Neural crest cell (in vitro differentiated cells): ENCODE data around the gene LRRC9. TPM values are rescaled to one million over a fixed set of nuclear protein-coding genes. Genes with fewer than 3 reads are reported as not detected.

Experiments
- DNase-seq: peaks from one replicate; pipeline ENCODE4 v3.0.0; 2021; ENCODE audit warnings: low read depth, mixed read lengths, low spot score
- H3K27ac Mint-ChIP-seq: one replicate; pipeline ENCODE4 v1.8.0; 2021; ENCODE audit warnings: mild to moderate bottlenecking, mixed read lengths; ENCODE audit not compliant: unreplicated experiment
- H3K27me3 Mint-ChIP-seq: 2 replicates; pipeline ENCODE4 v1.8.0; 2021; ENCODE audit warnings: low read depth, mild to moderate bottlenecking, mixed read lengths
- H3K36me3 Mint-ChIP-seq: 2 replicates; pipeline ENCODE4 v1.8.0; 2021; ENCODE audit warnings: low read depth, mild to moderate bottlenecking, mixed read lengths
- H3K4me1 Mint-ChIP-seq: 2 replicates; pipeline ENCODE4 v1.8.0; 2021; ENCODE audit warnings: mixed read lengths
- H3K4me3 Mint-ChIP-seq: one replicate; pipeline ENCODE4 v1.8.0; 2021; ENCODE audit warnings: mild to moderate bottlenecking, mixed read lengths
- H3K9me3 Mint-ChIP-seq: 2 replicates; pipeline ENCODE4 v1.8.0; 2021; ENCODE audit warnings: mixed read lengths
- long read RNA-seq: library from polyadenylated mRNA; unstranded; transcript quantifications from one replicate; pipeline ENCODE4 v2.0.0, GENCODE V29; 2020
- total RNA-seq: library from RNA; stranded (reverse); gene quantifications from 2 replicates; pipeline ENCODE4 v1.2.1, GENCODE V29; 2021
- TF ChIP-seq, protein P1 (sequence below): fragments of 200-600 bp; sonication (generic); conservative IDR thresholded peaks from 2 replicates; pipeline ENCODE4 v1.5.0; 2021; ENCODE audit warnings: antibody characterized with exemption, mild to moderate bottlenecking

The LRRC9 gene
- 1.0 and 1.8 TPM in 2 replicates for total RNA-seq
- long read RNA-seq, partial matches to known transcripts = 1 of 4 reads
- long read RNA-seq, other reads (novel, unspliced or antisense) = 3 of 4 reads

GRCh38 chr14:59919570-59920377 lies at the start of gene LRRC9:
LRRC9 (plus strand) TSS chr14:59920144.
- H3K9me3 Mint-ChIP-seq = peaks cover 2% of the 10 kb centered on the region
- no peaks in the 10 kb centered on the region for H3K27me3 Mint-ChIP-seq
- DNase-seq = peak; percentile 73
- H3K36me3 Mint-ChIP-seq = peaks cover 8% of the 10 kb centered on the region
- TF ChIP-seq, protein P1, sequence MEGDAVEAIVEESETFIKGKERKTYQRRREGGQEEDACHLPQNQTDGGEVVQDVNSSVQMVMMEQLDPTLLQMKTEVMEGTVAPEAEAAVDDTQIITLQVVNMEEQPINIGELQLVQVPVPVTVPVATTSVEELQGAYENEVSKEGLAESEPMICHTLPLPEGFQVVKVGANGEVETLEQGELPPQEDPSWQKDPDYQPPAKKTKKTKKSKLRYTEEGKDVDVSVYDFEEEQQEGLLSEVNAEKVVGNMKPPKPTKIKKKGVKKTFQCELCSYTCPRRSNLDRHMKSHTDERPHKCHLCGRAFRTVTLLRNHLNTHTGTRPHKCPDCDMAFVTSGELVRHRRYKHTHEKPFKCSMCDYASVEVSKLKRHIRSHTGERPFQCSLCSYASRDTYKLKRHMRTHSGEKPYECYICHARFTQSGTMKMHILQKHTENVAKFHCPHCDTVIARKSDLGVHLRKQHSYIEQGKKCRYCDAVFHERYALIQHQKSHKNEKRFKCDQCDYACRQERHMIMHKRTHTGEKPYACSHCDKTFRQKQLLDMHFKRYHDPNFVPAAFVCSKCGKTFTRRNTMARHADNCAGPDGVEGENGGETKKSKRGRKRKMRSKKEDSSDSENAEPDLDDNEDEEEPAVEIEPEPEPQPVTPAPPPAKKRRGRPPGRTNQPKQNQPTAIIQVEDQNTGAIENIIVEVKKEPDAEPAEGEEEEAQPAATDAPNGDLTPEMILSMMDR = no peak
- H3K4me1 Mint-ChIP-seq = peaks cover 25% of the 10 kb centered on the region
- peak within 1 kb of the TSS; percentile 91 for H3K4me3 Mint-ChIP-seq
- peak within 1 kb of the TSS; percentile 98 for H3K27ac Mint-ChIP-seq

- H3K4me1 Mint-ChIP-seq = peaks cover 7% of the 10 kb centered on the region
- no peaks in the 10 kb centered on the region for H3K36me3 Mint-ChIP-seq
These were observed 49.4 kb upstream of the LRRC9 start, which contains the start of gene RTN1 for GRCh38 chr14:59870277-59871165. RTN1 (minus strand) TSS chr14:59870776; CDS start chr14:59870630, 146 bp downstream.

DNA sequence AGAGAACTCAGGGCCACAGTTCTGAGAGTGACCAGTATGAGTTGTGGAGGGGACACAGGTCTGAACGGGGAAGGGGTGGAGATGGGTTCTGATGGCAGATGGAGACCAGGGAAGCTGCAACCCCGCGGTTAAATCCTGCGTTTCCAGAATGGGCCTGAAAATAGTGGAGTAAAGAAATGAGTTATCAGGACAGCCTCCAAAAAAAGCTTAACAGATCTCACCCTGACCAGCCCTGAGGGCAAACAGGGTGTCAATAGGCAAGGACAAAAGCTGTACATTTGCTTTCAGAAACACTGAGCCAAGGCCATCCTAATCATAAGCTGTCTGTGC lies 48.8 kb upstream of the LRRC9 start:
- TF ChIP-seq, protein P1 = no peak
- peak overlapping the region; percentile 96 for H3K4me3 Mint-ChIP-seq
- peaks cover 92% of the 10 kb centered on the region for H3K27me3 Mint-ChIP-seq
- H3K4me1 Mint-ChIP-seq = peaks cover 7% of the 10 kb centered on the region
- no peak overlapping the region for H3K27ac Mint-ChIP-seq
- H3K36me3 Mint-ChIP-seq = no peaks in the 10 kb centered on the region
- no peak for DNase-seq
- H3K9me3 Mint-ChIP-seq = no peaks in the 10 kb centered on the region

More at GRCh38 chr14:59870277-59871165, 49.4 kb upstream of the LRRC9 start, which contains the start of gene RTN1:
- peak within 1 kb of the TSS; percentile 96 for H3K4me3 Mint-ChIP-seq
- peaks cover 94% of the 10 kb centered on the region for H3K27me3 Mint-ChIP-seq
- H3K27ac Mint-ChIP-seq = no peak within 1 kb of the TSS
- DNase-seq = peak; percentile 60
- H3K9me3 Mint-ChIP-seq = no peaks in the 10 kb centered on the region
- TF ChIP-seq, protein P1 = no peak

- Mint-ChIP-seq H3K27me3 (peaks cover 20% of the 10 kb centered on the region), H3K9me3 (peaks cover 2% of the 10 kb centered on the region), H3K4me1 (no peaks in the 10 kb centered on the region), H3K36me3 (no peaks in the 10 kb centered on the region), H3K27ac (no peak overlapping the region), H3K4me3 (no peak overlapping the region)
- no peak for DNase-seq
- TF ChIP-seq, protein P1 = peak; percentile 65
These were observed 37.0 kb upstream of the LRRC9 start for GRCh38 chr14:59882957-59883356.

- Mint-ChIP-seq H3K36me3 (no peaks in the 10 kb centered on the region), H3K4me1 (no peaks in the 10 kb centered on the region), H3K9me3 (no peaks in the 10 kb centered on the region), H3K27ac (no peak overlapping the region), H3K4me3 (no peak overlapping the region), H3K27me3 (peaks cover 22% of the 10 kb centered on the region)
- DNase-seq = no peak
- TF ChIP-seq, protein P1 = no peak
These were observed 29.3 kb upstream of the LRRC9 start for GRCh38 chr14:59890676-59891075.
